ENCODE results near the gene STRA6. TPM values are rescaled to one million over a fixed set of nuclear protein-coding genes. Genes with fewer than 3 reads are reported as not detected.

Gene STRA6
- total and polyA plus RNA-seq, 2 of the 8 experiments (the other 6 are each of a cell fraction or from before 2014, with no cell fraction given) = 9.3 to 14.5 TPM

DNA sequence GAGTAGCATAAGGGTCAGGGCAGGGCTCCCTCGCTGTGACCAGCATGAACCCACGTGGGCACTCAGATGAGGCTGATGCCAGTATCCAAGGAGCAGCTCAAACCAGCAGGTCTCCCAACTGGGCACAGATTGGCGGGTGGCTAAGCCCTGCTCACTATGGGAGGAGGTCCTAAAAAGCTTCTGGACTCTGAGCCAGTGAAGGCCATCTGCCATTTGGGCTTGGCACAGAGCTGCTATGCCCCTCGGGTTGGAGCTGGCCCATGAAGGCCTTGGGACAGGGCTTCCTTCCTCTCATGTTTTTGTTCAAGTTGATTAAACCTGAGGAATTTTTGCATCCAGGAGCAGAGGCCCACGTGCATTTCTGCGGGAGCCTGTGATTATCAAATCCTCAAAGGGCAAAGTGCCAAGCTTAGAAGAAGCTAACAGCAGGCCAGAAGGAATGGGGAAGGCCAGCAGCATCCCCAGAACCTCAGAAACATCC, 4.3 kb upstream of the STRA6 start:
- H2BK5ac ChIP-seq (ENCODE audit: low read depth, low read length) = no peak overlapping the region
- no peak for FAIRE-seq
- H4K8ac ChIP-seq (ENCODE audit: extremely low read depth, insufficient read depth, low read length) = no peak overlapping the region
- no peak overlapping the region for H2AFZ ChIP-seq (ENCODE audit: low read length)
- H4K91ac ChIP-seq (replicated peaks; ENCODE audit: insufficient read length, low read length) = no peak overlapping the region
- POLR2A ChIA-PET (ENCODE audit: partially characterized antibody) = interaction anchor here (0.7 to 2.0 kb wide), 4 partner anchors 9 to 16 kb away, joined by 3 to 6 read pairs (median 3); no protein-coding TSS in a partner anchor
- no peak overlapping the region for H3K23ac ChIP-seq (ENCODE audit: insufficient read length)
- H3K4ac ChIP-seq (replicated peaks; ENCODE audit: insufficient read length, low read depth, low read length) = no peak overlapping the region
- H2BK12ac ChIP-seq (ENCODE audit: low read depth, low read length) = 0 out of 2 replicates have a peak overlapping the region, but pooled peaks have one; percentile 39
- no peak overlapping the region for H4K5ac ChIP-seq (ENCODE audit: insufficient read length, low read depth, low read length)
- 0 out of 2 replicates have a peak overlapping the region, but pooled peaks have one; percentile 40 for H2AK5ac ChIP-seq (ENCODE audit: low read depth, low read length)
- no peak overlapping the region for H2BK120ac ChIP-seq (replicated peaks; ENCODE audit: low read depth, low read length)
- CTCF ChIA-PET (ENCODE audit: partially characterized antibody) = interaction anchor here (0.9 to 2.2 kb wide), 8 partner anchors 9 to 115 kb away, joined by 3 to 6 read pairs (median 4); no protein-coding TSS in a partner anchor
- no peaks in the 10 kb centered on the region; the same call in 1 of the 2 replicates for H3K79me1 ChIP-seq (ENCODE audit: low read depth, low read length)
- no peak overlapping the region for H3K27ac ChIP-seq (ENCODE audit: low read depth, low read length)
- peaks cover 4% of the 10 kb centered on the region; the same call in 1 of the 2 replicates for H3K23me2 ChIP-seq (ENCODE audit: low read depth, low read length)
- no peak overlapping the region for H3K4me3 ChIP-seq (ENCODE audit: extremely low read depth in 1 of 4, insufficient read depth in 2 of 4, low read depth in 3 of 4, low read length in 4 of 4)
- no peak overlapping the region for H3K9ac ChIP-seq (replicated peaks in 1 of 4; ENCODE audit: extremely low read depth in 1 of 4, low read depth in 3 of 4, low read length in 3 of 4)
- H4K20me1 ChIP-seq (replicated peaks in 1 of 2; ENCODE audit: control insufficient read depth in 1 of 2, insufficient read depth in 2 of 2, low read length in 2 of 2) = no peaks in the 10 kb centered on the region
- no peak overlapping the region for H3K56ac ChIP-seq (replicated peaks; ENCODE audit: insufficient read length, low read depth, low read length)
- H3K4me1 ChIP-seq (replicated peaks in 1 of 4; ENCODE audit: control insufficient read depth in 3 of 4, insufficient read depth in 4 of 4, low read length in 3 of 4) = peaks cover 10 to 59% (median 41%) of the 10 kb centered on the region in 4 experiments
- peaks cover 0 to 11% (median 4%) of the 10 kb centered on the region in 4 experiments; a peak in 2 of 7 replicates for H3K27me3 ChIP-seq (replicated peaks in 1 of 4; ENCODE audit: control insufficient read depth in 3 of 4, extremely low read depth in 1 of 4, insufficient read depth in 3 of 4, low read length in 3 of 4)
- H3K79me2 ChIP-seq (ENCODE audit: control insufficient read depth in 1 of 2, insufficient read depth in 2 of 2, low read length in 2 of 2) = no peaks in the 10 kb centered on the region
- no peak overlapping the region for H3K18ac ChIP-seq (ENCODE audit: extremely low read depth, low read length)
- no peak for DNase-seq (ENCODE audit: low read depth in 1 of 2, low spot score in 2 of 2)
- H2BK20ac ChIP-seq (ENCODE audit: low read length) = no peak overlapping the region
- no peak overlapping the region for H3K14ac ChIP-seq (ENCODE audit: insufficient read length)
- no peak overlapping the region for H3K4me2 ChIP-seq (ENCODE audit: insufficient read depth in 1 of 2, low read depth in 2 of 2, low read length in 2 of 2)
- peak overlapping the region; percentile 67; the same call in 1 of the 2 replicates for H2BK15ac ChIP-seq (ENCODE audit: low read length)
- H3K9me3 ChIP-seq (ENCODE audit: insufficient read depth in 2 of 2, low read depth in 1 of 2, low read length in 1 of 2) = no peaks in the 10 kb centered on the region
- H3K36me3 ChIP-seq (ENCODE audit: control insufficient read depth in 2 of 4, insufficient read depth in 4 of 4, low read length in 3 of 4) = no peaks in the 10 kb centered on the region
- WGBS, 2 experiments (ENCODE audit: extremely low coverage in 1 of 2, insufficient coverage in 1 of 2, insufficient read length in 1 of 2, insufficient replicate concordance in 2 of 2, low coverage in 1 of 2, low lambda C conversion rate in 2 of 2, missing lambda C conversion rate in 1 of 2) = 89% methylated on average over 6 of the region's 6 CpGs; no CpG with 5 or more reads in 1 of the 2 experiments
- TF ChIP-seq TAF7 (optimal IDR thresholded peaks at IDR 0.05; ENCODE audit: borderline replicate concordance, low read depth, low read length) = no peak
- no peak for TF ChIP-seq CBX8 (IDR thresholded peaks at IDR 0.05; ENCODE audit: borderline replicate concordance, low read depth, low read length)
- no peak for TF ChIP-seq SP2 (IDR thresholded peaks at IDR 0.05; ENCODE audit: low read length)
- no peak for TF ChIP-seq SIN3A (conservative IDR thresholded peaks at IDR 0.05 in 1 of 2, IDR thresholded peaks at IDR 0.05 in 1 of 2; ENCODE audit: low read depth in 1 of 2, low read length in 2 of 2)
- no peak for TF ChIP-seq ASH2L (IDR thresholded peaks at IDR 0.05; ENCODE audit: low read length)
- no peak for TF ChIP-seq RAD21 (IDR thresholded peaks at IDR 0.05 in 1 of 2, conservative IDR thresholded peaks at IDR 0.05 in 1 of 2; ENCODE audit: low read depth in 2 of 2, low read length in 2 of 2)
- TF ChIP-seq POU5F1 (IDR thresholded peaks at IDR 0.05; ENCODE audit: low read depth, low read length) = no peak
- no peak for TF ChIP-seq JUN (IDR thresholded peaks at IDR 0.05; ENCODE audit: low read depth, low read length)
- TF ChIP-seq NANOG (IDR thresholded peaks at IDR 0.05; ENCODE audit: insufficient read depth, low read depth, low read length, poor library complexity, severe bottlenecking) = no peak
- TF ChIP-seq, protein P1, sequence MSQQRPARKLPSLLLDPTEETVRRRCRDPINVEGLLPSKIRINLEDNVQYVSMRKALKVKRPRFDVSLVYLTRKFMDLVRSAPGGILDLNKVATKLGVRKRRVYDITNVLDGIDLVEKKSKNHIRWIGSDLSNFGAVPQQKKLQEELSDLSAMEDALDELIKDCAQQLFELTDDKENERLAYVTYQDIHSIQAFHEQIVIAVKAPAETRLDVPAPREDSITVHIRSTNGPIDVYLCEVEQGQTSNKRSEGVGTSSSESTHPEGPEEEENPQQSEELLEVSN (IDR thresholded peaks at IDR 0.05) = no peak
- TF ChIP-seq SAP30 (IDR thresholded peaks at IDR 0.05; ENCODE audit: insufficient read depth, insufficient replicate concordance, low read length) = no peak

Data from H1 (cell line).